IMR-90 (cell line): Measurements from ENCODE around the gene ATP2B2.

Experiments
- BHLHE40 ChIP-seq: fragments of 150-350 bp; IDR thresholded peaks from 2 replicates; pipeline ENCODE4 v1.6.1; 2016; ENCODE audit warnings: mild to moderate bottlenecking, low read depth, low read length
- CEBPB ChIP-seq: IDR thresholded peaks from 2 replicates; pipeline ENCODE4 v1.6.1; 2012; ENCODE audit warnings: low read depth, low read length, improper control_type of control experiment
- CHD1 ChIP-seq: IDR thresholded peaks from 2 replicates; pipeline ENCODE4 v1.6.1; 2012; ENCODE audit warnings: low read depth, low read length, improper control_type of control experiment
- MAFK ChIP-seq: IDR thresholded peaks from 2 replicates; pipeline ENCODE4 v1.6.1; 2012; ENCODE audit warnings: low read depth, low read length, improper control_type of control experiment
- MAZ ChIP-seq: IDR thresholded peaks from 2 replicates; pipeline ENCODE4 v1.6.1; 2012; ENCODE audit warnings: low read depth, mild to moderate bottlenecking, low read length, improper control_type of control experiment, moderate library complexity, borderline replicate concordance
- MXI1 ChIP-seq: IDR thresholded peaks from 2 replicates; pipeline ENCODE4 v1.6.1; 2012; ENCODE audit warnings: low read depth, mild to moderate bottlenecking, low read length, moderate library complexity, borderline replicate concordance
- NFE2L2 ChIP-seq: fragments of 150-350 bp; IDR thresholded peaks from 2 replicates; pipeline ENCODE4 v1.6.1; 2016; ENCODE audit warnings: low read depth, mild to moderate bottlenecking, low read length
- POLR2A ChIP-seq: IDR thresholded peaks from 2 replicates; pipeline ENCODE4 v1.6.1; 2012; ENCODE audit warnings: mild to moderate bottlenecking, low read depth, low read length
- RAD21 ChIP-seq: IDR thresholded peaks from 2 replicates; pipeline ENCODE4 v1.6.1; 2012; ENCODE audit warnings: low read length, improper control_type of control experiment
- RCOR1 ChIP-seq: IDR thresholded peaks from 2 replicates; pipeline ENCODE4 v1.6.1; 2012; ENCODE audit warnings: mild to moderate bottlenecking, low read length, improper control_type of control experiment; ENCODE audit not compliant: insufficient replicate concordance
- RFX5 ChIP-seq: IDR thresholded peaks from 2 replicates; pipeline ENCODE4 v1.8.0; 2012; ENCODE audit warnings: low read depth, mild to moderate bottlenecking, low read length, moderate library complexity
- SMC3 ChIP-seq: fragments of 150-350 bp; IDR thresholded peaks from 2 replicates; pipeline ENCODE4 v1.6.1; 2016; ENCODE audit warnings: low read depth, mild to moderate bottlenecking, antibody characterized with exemption, low read length, moderate library complexity
- TF ChIP-seq, protein P1 (sequence below): conservative IDR thresholded peaks from 2 replicates; pipeline ENCODE4 v1.5.1; 2012; ENCODE audit warnings: mild to moderate bottlenecking, low read depth, low read length, improper control_type of control experiment
- TF ChIP-seq, protein P2 (sequence below): fragments of 150-350 bp; IDR thresholded peaks from 2 replicates; pipeline ENCODE4 v1.6.1; 2016; ENCODE audit warnings: low read depth, mild to moderate bottlenecking, low read length, moderate library complexity, borderline replicate concordance

- TF ChIP-seq POLR2A (0 out of 2 replicates have a peak, but pooled peaks have one; percentile 1), SMC3 (no peak), MAFK (no peak), BHLHE40 (no peak), CEBPB (no peak), RFX5 (no peak), MAZ (no peak), MXI1 (no peak), NFE2L2 (no peak), RCOR1 (no peak), CHD1 (no peak), RAD21 (no peak)
- TF ChIP-seq, protein P1, sequence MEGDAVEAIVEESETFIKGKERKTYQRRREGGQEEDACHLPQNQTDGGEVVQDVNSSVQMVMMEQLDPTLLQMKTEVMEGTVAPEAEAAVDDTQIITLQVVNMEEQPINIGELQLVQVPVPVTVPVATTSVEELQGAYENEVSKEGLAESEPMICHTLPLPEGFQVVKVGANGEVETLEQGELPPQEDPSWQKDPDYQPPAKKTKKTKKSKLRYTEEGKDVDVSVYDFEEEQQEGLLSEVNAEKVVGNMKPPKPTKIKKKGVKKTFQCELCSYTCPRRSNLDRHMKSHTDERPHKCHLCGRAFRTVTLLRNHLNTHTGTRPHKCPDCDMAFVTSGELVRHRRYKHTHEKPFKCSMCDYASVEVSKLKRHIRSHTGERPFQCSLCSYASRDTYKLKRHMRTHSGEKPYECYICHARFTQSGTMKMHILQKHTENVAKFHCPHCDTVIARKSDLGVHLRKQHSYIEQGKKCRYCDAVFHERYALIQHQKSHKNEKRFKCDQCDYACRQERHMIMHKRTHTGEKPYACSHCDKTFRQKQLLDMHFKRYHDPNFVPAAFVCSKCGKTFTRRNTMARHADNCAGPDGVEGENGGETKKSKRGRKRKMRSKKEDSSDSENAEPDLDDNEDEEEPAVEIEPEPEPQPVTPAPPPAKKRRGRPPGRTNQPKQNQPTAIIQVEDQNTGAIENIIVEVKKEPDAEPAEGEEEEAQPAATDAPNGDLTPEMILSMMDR: no peak
- TF ChIP-seq, protein P2, sequence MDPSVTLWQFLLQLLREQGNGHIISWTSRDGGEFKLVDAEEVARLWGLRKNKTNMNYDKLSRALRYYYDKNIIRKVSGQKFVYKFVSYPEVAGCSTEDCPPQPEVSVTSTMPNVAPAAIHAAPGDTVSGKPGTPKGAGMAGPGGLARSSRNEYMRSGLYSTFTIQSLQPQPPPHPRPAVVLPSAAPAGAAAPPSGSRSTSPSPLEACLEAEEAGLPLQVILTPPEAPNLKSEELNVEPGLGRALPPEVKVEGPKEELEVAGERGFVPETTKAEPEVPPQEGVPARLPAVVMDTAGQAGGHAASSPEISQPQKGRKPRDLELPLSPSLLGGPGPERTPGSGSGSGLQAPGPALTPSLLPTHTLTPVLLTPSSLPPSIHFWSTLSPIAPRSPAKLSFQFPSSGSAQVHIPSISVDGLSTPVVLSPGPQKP: no peak
Measured at GRCh38 chr3:10312861-10313260, 192.5 kb downstream of the ATP2B2 start.
